ENCODE results near the gene LRP1B.

Gene LRP1B

DNA sequence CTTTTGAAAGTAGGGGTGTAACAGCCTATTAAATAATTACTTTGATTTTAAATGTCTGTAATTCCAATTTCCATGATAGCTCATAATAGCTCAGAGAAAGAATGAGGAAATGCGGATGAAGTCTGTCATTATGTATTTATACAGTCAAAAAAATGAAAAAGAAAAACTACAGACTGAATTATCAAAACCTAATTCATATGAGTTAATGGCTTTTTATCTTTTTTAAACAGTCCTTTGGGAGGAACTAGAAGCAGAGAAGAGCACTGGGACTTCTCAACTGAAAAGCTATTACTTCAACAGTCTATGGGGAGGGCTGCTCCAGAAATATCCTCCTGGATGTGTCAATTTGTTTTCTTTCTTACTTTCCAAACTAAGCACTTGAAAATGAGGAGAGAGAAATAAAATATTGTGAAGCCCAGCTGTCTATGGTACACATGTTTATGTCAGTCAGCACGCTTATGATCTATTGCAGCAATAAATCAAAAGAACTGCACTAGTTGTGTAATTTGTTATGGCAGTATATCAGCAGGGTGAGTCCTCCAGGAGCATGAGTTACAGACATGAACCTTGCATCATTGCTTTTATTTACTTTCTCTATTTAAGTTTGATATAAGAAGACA, 1550.2 kb downstream of the LRP1B start:
- DNase-seq (ENCODE audit: extremely low read depth, low read depth) = no peak
- TF ChIP-seq, protein P1, sequence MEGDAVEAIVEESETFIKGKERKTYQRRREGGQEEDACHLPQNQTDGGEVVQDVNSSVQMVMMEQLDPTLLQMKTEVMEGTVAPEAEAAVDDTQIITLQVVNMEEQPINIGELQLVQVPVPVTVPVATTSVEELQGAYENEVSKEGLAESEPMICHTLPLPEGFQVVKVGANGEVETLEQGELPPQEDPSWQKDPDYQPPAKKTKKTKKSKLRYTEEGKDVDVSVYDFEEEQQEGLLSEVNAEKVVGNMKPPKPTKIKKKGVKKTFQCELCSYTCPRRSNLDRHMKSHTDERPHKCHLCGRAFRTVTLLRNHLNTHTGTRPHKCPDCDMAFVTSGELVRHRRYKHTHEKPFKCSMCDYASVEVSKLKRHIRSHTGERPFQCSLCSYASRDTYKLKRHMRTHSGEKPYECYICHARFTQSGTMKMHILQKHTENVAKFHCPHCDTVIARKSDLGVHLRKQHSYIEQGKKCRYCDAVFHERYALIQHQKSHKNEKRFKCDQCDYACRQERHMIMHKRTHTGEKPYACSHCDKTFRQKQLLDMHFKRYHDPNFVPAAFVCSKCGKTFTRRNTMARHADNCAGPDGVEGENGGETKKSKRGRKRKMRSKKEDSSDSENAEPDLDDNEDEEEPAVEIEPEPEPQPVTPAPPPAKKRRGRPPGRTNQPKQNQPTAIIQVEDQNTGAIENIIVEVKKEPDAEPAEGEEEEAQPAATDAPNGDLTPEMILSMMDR (IDR thresholded peaks at IDR 0.05; ENCODE audit: low read depth, low read length) = no peak

DNA sequence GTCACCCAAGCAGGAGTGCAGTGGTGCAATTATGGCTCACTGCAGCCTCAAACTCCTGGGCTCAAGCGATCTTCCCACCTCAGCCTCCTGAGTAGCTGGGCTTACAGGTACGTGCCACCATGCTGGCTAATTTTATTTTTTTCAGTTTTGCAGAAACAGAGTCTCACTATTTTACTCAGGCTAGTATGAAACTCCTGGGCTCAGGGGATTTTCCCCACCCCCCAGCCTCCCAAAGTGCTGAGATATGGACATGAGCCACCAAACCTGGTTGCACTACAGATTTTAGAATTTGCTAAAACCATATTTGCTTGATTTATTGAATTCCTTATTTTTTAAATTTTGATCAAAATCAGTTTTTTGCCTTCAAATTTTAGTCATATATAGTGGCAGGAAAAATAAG, 1553.4 kb downstream of the LRP1B start:
- TF ChIP-seq, protein P1 (IDR thresholded peaks at IDR 0.05; ENCODE audit: low read depth, low read length) = no peak
- DNase-seq (ENCODE audit: extremely low read depth, low read depth) = no peak

DNA sequence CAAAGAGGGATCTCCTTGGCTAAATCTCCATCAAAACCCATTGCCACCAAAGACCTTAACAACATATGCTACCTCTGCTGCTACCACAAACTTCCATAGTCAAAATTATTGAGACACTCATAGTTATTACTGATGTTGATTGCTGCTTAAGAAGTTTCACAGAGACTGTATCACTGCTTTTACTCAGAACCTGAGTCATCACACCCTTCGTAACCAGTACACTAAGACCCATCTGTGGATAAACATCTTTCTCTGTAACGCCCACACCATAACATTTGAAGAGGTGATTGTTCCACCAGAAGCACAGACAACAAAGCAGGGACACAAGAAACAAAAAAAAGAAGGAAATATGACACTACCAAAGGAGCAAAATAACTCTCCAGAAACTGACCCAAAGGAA, 1563.1 kb downstream of the LRP1B start:
- TF ChIP-seq, protein P1 (IDR thresholded peaks at IDR 0.05; ENCODE audit: low read depth, low read length) = no peak
- no peak for DNase-seq (ENCODE audit: extremely low read depth, low read depth)

DNA sequence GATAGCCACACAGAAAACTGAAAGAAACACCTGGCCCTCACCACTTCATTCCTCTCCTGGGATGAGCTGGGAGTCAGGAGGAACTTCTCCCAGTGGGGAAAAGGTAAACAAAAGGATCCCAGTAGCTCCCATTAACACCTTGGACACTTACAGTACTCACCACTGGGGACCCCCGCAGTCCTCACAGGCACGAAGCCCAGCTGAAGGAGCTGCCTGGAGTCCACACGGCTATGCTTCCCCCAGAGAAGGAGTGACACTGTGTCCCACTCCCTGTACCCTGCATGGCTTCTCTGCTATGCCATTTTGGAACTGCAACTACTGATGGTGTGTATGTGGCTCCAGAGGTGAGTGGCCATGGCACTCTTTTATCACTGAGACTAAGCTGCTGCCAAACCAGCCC, 1565.1 kb downstream of the LRP1B start:
- DNase-seq (ENCODE audit: extremely low read depth, low read depth) = no peak
- TF ChIP-seq, protein P1 (IDR thresholded peaks at IDR 0.05; ENCODE audit: low read depth, low read length) = no peak

DNA sequence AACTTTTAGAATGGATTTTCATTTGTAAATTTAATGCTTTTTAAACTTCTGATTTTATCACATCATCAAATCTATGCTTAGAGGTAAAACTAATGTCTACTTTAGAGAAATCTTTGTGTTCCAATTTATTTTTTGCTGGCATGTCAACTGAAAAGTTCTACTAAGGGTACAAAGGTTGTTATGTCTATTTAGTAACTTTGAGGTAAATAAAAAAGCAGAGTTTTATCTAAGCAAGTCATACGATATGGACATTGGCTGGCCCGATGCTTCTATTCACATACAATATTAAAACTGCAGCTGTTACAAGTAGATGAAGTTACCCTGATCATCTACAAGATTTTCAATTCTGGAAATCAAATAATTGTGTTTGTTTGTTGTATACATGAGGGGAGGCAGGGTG, 1575.1 kb downstream of the LRP1B start:
- TF ChIP-seq, protein P1 (IDR thresholded peaks at IDR 0.05; ENCODE audit: low read depth, low read length) = no peak

DNA sequence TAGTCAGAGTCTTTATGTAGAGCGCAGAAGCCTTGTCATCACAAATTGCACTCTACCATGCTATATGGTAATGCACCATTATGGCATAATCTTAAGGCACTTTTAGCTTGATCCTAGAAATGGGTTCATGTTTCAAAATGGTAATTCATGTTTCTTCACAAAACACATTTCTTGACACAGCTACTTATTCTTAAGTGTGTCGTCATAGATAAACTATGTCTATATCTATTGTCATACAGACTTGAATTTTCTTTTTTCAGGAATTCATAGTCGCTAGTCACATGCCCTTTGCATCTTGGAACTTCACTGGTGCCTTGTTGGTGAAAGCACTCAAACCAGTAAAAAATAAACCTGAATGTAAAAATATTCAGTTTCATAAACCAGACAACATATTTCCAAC, 1578.2 kb downstream of the LRP1B start:
- TF ChIP-seq, protein P1 (IDR thresholded peaks at IDR 0.05; ENCODE audit: low read depth, low read length) = no peak
- DNase-seq (ENCODE audit: extremely low read depth, low read depth) = no peak

More for the DNA sequence above, 1575.1 kb downstream of the LRP1B start:
- no peak for DNase-seq (ENCODE audit: extremely low read depth, low read depth)

DNA sequence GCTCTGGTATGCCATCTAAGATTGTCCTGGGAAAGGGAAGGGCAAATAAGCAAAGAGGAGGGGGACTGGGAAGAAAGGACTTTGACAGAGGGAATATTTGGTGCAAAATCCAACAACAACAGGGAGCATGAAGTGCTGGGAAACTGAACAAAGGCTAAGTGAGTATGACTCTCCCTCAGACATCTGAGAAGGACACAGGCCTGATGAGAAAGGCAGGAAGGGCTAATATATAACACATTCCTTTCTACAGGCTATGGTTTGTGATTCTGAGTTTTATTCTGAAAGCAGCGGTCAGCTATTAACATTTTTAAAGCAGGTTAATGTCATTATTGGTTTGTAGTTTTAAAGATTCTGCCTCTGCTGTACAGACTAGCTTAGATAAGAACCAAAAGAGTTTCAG, 1579.5 kb downstream of the LRP1B start:
- TF ChIP-seq, protein P1 (IDR thresholded peaks at IDR 0.05; ENCODE audit: low read depth, low read length) = no peak
- DNase-seq (ENCODE audit: extremely low read depth, low read depth) = no peak

Measured in AG09319 (cell line).